HepG2 (cell line): Measurements from ENCODE around the gene C22orf31. TPM values are rescaled to one million over a fixed set of nuclear protein-coding genes. Genes with fewer than 3 reads are reported as not detected.
A peak's percentile ranks its signal among the peaks of the same experiment; 100 is the strongest.

Experiments used
- CCDC6 ChIP-seq: sonication (generic); formaldehyde crosslinking; IDR thresholded peaks from 2 replicates; pipeline ENCODE4 v1.8.1; 2022; ENCODE audit warnings: mild to moderate bottlenecking, missing genetic modification reagents, moderate library complexity
- E2F1 ChIP-seq: sonication (generic); formaldehyde crosslinking; IDR thresholded peaks from 2 replicates; pipeline ENCODE4 v1.5.0; 2020; ENCODE audit warnings: missing genetic modification reagents
- FOSL2 ChIP-seq: sonication (generic); formaldehyde crosslinking; IDR thresholded peaks from 2 replicates; pipeline ENCODE4 v1.4.0; 2020; ENCODE audit warnings: missing genetic modification reagents
- HHEX ChIP-seq: IDR thresholded peaks from 2 replicates; pipeline ENCODE4 v1.6.1; 2016; ENCODE audit warnings: control low read depth
- HOMEZ ChIP-seq: IDR thresholded peaks from 2 replicates; pipeline ENCODE4 v1.6.1; 2016; ENCODE audit warnings: low read depth
- MED1 ChIP-seq: sonication (generic); formaldehyde crosslinking; IDR thresholded peaks from 2 replicates; pipeline ENCODE4 v1.4.0; 2020; ENCODE audit warnings: missing genetic modification reagents
- MTA3 ChIP-seq: sonication (generic); formaldehyde crosslinking; IDR thresholded peaks from 2 replicates; pipeline ENCODE4 v1.4.0; 2020; ENCODE audit warnings: missing genetic modification reagents
- PLSCR1 ChIP-seq: sonication (generic); formaldehyde crosslinking; IDR thresholded peaks from 2 replicates; pipeline ENCODE4 v1.5.0; 2020; ENCODE audit warnings: missing genetic modification reagents, mild to moderate bottlenecking, borderline replicate concordance
- SATB2 ChIP-seq: sonication (generic); formaldehyde crosslinking; IDR thresholded peaks from 2 replicates; pipeline ENCODE4 v1.5.0; 2020; ENCODE audit warnings: missing genetic modification reagents
- TBX2 ChIP-seq: sonication (generic); formaldehyde crosslinking; IDR thresholded peaks from 2 replicates; pipeline ENCODE4 v1.5.0; 2020; ENCODE audit warnings: missing genetic modification reagents, mild to moderate bottlenecking, borderline replicate concordance
- THAP9 ChIP-seq: sonication (generic); formaldehyde crosslinking; IDR thresholded peaks from 2 replicates; pipeline ENCODE4; 2020; ENCODE audit warnings: missing genetic modification reagents, mild to moderate bottlenecking, borderline replicate concordance
- ZEB1 ChIP-seq: IDR thresholded peaks from 2 replicates; pipeline ENCODE4 v1.6.1; 2012; ENCODE audit warnings: mild to moderate bottlenecking, low read depth, inconsistent platforms; ENCODE audit not compliant: insufficient replicate concordance
- ZNF124 ChIP-seq: sonication (generic); formaldehyde crosslinking; IDR thresholded peaks from 2 replicates; pipeline ENCODE4 v1.4.0; 2020; ENCODE audit warnings: missing genetic modification reagents
- ZNF138 ChIP-seq: sonication (generic); formaldehyde crosslinking; IDR thresholded peaks from 2 replicates; pipeline ENCODE4 v1.5.0; 2020; ENCODE audit warnings: mild to moderate bottlenecking, low read depth, missing genetic modification reagents
- ZNF557 ChIP-seq: sonication (generic); formaldehyde crosslinking; IDR thresholded peaks from 2 replicates; pipeline ENCODE4 v1.4.0; 2020; ENCODE audit warnings: missing genetic modification reagents
- ZNF572 ChIP-seq: sonication (generic); formaldehyde crosslinking; IDR thresholded peaks from 2 replicates; pipeline ENCODE4 v1.5.1; 2020; ENCODE audit warnings: mild to moderate bottlenecking, missing genetic modification reagents
- ZNF576 ChIP-seq: sonication (generic); formaldehyde crosslinking; IDR thresholded peaks from 2 replicates; pipeline ENCODE4 v1.4.0; 2020; ENCODE audit warnings: mild to moderate bottlenecking, missing genetic modification reagents
- ZNF639 ChIP-seq: conservative IDR thresholded peaks from 2 replicates; pipeline ENCODE4 v1.6.1; 2018; ENCODE audit warnings: missing genetic modification reagents
- ZNF879 ChIP-seq: sonication (generic); formaldehyde crosslinking; IDR thresholded peaks from 2 replicates; pipeline ENCODE4 v1.8.1; 2023; ENCODE audit warnings: missing genetic modification reagents
- polyA plus RNA-seq, 8 experiments: library from polyadenylated mRNA; depleted of rRNA in 3 of 8; stranded (reverse) in 7 of 8; unstranded in 1 of 8; fragments of >200 nt; fragmentation: Illumina TruSeq in 4 of 8; extraction: Trizol in 4 of 8; gene quantifications; 2 replicates each; pipeline versions ENCODE4 v1.2.1 to v1.2.3, GENCODE V29; 2011 to 2016; ENCODE audit warnings: low read depth in 4 of 8, missing spikeins in 1 of 8, mixed read lengths in 1 of 8; ENCODE audit not compliant: insufficient read depth in 1 of 8
- total RNA-seq, 5 experiments: library from RNA; depleted of rRNA; stranded (reverse); fragments of >200 nt; fragmentation: Illumina TruSeq; extraction: Trizol; gene quantifications; 2 replicates each; pipeline ENCODE4 v1.2.3, GENCODE V29; 2016; ENCODE audit warnings: low read depth in 1 of 5

Gene C22orf31
- total and polyA plus RNA-seq, 2 of the 13 experiments (the other 11 are each of a cell fraction or from before 2014, with no cell fraction given), result not detected

- TF ChIP-seq ZNF572 (CRISPR knock-in tag), result no peak
- TF ChIP-seq ZEB1, result peak; percentile 48
- no peak for TF ChIP-seq ZNF879 (CRISPR knock-in tag)
- peak; percentile 74; the same call in 1 of the 2 replicates for TF ChIP-seq CCDC6 (CRISPR knock-in tag)
- TF ChIP-seq MED1, result peak; percentile 95
- no peak for TF ChIP-seq HHEX (CRISPR knock-in tag)
- TF ChIP-seq SATB2 (CRISPR knock-in tag), result no peak
- 0 out of 2 replicates have a peak, but pooled peaks have one; percentile 76 for TF ChIP-seq ZNF557 (CRISPR knock-in tag)
- no peak for TF ChIP-seq ZNF576 (CRISPR knock-in tag)
- peak; percentile 81 for TF ChIP-seq FOSL2 (CRISPR knock-in tag)
- no peak for TF ChIP-seq MTA3
- no peak for TF ChIP-seq PLSCR1 (CRISPR knock-in tag)
- no peak for TF ChIP-seq E2F1
- TF ChIP-seq ZNF138, result no peak
- TF ChIP-seq HOMEZ, result peak; percentile 43; the same call in 1 of the 2 replicates
- TF ChIP-seq TBX2 (CRISPR knock-in tag), result peak; percentile 75
- no peak for TF ChIP-seq THAP9
- TF ChIP-seq ZNF124 (CRISPR knock-in tag), result 0 out of 2 replicates have a peak, but pooled peaks have one; percentile 16
- TF ChIP-seq ZNF639 (CRISPR knock-in tag), result no peak
Measured at GRCh38 chr22:29030618-29031226, 30.9 kb downstream of the C22orf31 start (continued).
